Measurements from ENCODE around the gene OR2T3.
"Not testable (repeated sequence)": the region's sequence is repeated elsewhere in the genome, so short reads cannot be mapped to it uniquely, and the experiment has no call there.

OR2T3 gene

DNA sequence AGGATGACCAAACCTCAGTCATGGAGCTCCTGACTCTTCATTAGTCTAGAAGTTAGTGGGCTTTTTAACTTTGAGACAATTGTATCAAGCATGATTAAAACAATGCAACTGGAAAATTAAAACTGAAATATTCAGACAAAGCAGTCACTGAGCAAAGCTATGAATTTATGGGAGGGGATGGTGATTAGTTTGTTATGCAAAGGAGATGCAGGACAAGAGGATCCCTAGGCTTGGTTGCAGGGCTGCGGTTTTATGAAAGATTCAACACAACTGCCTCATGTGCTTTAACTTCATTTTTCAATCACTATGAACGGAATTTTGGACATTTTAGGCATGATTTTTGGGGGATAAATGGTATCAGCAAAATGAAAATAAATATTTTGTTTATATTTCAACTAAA lies 1.0 kb upstream of the OR2T3 start:
- not testable (repeated sequence) for DNase-seq

DNA sequence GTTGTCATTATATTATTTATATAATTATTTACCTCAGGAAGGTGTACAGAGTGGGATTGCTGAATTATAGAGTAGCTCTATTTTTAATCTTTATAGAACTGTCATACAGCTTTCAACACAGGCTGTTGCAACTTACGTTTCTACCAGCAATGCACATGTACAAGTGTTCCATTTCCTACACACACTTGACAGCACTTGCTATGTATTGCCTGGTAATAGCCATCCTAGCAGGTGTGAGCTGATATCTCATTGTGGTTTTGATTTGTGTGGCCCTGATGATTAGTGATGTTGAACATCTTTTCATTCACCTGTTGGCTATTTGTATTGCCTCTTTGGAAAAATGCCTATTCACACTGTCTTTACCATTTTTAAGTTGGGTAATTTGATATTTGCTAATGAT lies 2.5 kb downstream of the OR2T3 start:
- DNase-seq: not testable (repeated sequence)

DNA sequence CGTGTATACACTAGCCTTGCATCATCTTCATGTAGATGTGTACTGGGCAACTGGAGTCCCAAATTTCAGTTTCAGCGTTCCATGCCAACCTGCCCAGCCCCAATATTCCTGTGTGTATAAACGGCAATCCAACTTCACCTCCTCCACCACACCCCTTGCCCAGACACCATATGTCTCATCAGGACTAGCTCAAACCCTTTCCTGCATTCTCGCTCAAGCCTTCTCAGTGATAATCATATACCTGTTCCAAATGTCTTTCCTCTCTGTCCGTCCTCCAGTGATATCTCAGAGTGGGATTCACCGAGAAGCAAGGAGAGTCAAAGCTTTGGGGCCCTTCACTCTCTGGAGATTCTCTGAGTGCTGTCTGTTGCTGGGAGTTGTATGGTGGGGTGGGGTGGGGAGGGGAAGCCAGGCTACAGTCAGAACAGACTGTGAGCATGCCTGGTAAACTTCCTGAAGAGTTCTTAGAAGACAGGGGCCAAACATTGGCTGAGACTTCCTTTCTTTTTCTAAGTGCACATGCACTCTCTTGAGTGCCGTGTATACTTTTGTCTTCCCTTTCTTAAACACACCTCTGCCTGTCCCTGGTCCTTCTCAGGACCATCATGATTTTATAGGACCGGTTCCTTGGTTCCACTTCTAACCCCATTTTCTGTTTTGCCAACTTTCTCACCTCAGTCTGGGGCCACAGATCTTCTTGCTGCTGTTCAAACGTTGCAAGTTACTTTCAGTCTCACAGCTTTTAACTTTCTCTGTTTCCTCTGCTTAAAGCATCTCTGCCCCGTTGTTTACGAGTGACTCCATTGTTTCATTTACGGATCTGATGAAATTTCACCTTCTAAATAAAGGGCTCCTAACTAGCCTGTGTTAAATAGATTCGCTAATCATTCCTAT lies 8.8 kb downstream of the OR2T3 start:
- DNase-seq: not testable (repeated sequence)

DNA sequence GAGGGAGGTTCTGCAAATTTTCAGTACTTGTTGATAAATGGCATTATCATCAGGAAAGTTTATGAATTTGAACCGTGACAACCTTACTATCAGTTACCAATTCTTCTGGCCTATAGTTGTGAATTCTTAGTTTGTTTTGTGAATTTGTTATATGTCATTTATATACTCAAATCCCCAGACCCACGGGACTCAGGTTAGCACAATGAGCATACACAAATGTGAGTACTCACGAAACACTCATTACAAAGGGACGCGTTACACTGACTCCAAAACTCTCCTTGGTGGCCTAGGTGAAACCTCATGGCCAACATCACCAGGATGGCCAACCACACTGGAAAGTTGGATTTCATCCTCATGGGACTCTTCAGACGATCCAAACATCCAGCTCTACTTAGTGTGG lies 15.1 kb downstream of the OR2T3 start, which contains the start of gene OR2T5:
OR2T5 (plus strand) TSS at position 301 of the 400 bp plus-strand sequence; CDS start at position 301, 0 bp downstream.
- not testable (repeated sequence) for DNase-seq

DNA sequence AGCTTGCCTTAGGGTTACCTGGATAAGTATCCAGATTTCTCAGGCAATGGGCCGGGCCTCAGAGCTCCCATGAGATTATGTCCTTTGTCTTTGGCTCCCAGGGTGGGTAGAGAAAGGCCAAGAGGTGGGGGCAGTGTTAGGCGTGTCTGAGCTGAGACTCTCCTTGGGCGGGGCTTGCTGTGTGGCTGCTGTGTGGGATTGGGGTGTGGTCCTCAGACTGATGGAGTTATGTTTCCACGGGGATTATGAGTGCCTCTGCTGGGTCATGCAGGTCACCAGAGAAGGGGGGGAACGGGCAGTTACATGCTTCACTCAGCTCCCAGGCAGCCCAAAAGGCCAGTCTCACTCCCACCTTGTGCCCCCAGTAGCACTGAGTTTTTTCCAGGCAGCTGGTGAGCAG lies 23.5 kb downstream of the OR2T3 start:
- DNase-seq: not testable (repeated sequence)

DNA sequence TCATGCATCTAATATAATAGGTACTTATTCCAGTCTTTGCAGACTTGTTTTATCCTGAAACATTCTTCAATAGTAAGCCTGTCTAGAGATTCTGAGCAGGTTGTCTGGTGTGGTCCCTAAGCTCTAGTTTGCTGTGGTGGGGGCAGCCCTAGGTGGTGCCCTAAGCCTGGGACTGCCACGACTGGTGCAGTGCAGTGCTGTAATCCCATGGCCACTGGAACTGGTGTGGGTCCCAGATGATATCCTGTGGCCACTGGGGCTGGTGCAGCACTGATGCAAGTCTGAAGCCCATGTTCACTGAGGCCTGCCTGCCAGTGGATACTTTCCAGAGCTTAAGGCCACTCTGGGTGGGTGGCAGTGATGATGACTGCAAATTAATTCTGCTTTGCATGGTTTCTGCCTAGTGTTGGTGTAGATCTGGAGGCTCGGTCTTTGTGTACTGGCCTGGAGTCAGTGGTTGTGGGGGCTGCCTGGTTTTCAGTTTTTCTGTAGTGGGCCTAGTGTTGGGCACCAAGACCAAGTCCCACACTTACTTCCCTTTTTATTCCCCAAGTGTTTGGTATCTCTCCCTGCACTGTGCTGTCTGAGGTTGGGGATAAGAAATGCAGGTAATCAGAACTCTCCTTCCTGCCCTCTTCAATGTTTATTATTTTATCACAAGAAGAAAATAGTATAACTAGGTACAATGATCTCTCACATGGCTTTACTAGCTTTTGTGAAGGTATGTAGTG lies 27.3 kb downstream of the OR2T3 start:
- not testable (repeated sequence) for DNase-seq

DNA sequence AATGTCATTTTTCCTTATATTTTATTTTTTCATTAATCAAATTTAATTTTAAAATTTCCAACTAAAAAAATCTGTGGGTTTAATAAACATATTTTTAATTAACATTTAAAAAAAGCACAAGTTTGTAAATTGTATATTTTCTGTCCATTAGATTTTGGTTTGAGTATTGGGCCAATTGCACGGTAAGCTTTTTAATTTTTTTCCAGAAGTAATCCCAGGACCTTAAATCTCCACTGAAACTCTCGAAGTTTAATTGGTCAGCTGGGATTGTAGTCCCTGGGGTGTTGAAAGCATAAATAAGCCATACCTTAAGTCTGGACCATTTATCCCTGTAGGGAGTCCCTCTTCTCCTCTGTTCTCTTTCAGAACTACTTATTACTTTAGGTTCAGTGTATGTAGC lies 34.6 kb downstream of the OR2T3 start, which contains the start of gene OR2G6:
OR2G6 (plus strand) TSS at position 301 of the 400 bp plus-strand sequence. CDS start 13,574 bp downstream, outside the sequence.
- DNase-seq: not testable (repeated sequence)

DNA sequence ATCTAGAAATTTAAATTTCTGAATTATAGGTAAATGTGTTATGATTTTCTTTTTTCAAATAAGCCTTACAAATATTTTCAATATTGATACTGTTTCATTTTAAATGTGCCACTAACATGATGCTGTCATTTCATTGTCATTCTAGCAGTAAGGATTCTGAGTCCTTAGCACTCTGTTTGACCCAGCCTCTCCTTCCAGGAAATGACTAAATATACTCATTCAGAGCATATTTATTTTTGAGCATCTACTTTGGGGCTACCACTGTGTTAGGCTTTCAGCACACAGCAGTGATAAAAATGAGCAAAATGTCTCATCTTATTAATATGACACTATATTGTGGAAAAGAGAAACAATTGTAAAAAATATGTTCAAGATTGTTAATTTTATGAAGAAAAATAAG lies 37.1 kb downstream of the OR2T3 start:
- not testable (repeated sequence) for DNase-seq

DNA sequence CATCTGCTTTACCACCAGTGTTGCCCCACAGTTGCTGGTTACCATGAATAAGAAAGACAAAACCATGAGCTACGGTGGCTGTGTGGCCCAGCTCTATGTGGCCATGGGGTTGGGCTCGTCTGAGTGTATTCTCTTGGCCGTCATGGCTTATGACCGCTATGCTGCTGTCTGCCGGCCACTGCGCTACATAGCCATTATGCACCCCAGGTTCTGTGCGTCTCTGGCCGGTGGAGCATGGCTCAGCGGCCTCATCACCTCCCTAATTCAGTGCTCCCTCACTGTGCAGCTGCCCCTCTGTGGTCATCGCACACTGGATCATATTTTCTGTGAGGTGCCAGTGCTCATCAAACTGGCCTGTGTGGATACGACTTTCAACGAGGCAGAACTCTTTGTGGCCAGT lies 48.7 kb downstream of the OR2T3 start:
- no peak for DNase-seq

Measured in CD4-positive, alpha-beta T cell treated with Interferon gamma for 1 hour (primary cell).